ENCODE measurements around the gene STRBP.
"Not testable (repeated sequence)": the region's sequence is repeated elsewhere in the genome, so short reads cannot be mapped to it uniquely, and the experiment has no call there.

DNA sequence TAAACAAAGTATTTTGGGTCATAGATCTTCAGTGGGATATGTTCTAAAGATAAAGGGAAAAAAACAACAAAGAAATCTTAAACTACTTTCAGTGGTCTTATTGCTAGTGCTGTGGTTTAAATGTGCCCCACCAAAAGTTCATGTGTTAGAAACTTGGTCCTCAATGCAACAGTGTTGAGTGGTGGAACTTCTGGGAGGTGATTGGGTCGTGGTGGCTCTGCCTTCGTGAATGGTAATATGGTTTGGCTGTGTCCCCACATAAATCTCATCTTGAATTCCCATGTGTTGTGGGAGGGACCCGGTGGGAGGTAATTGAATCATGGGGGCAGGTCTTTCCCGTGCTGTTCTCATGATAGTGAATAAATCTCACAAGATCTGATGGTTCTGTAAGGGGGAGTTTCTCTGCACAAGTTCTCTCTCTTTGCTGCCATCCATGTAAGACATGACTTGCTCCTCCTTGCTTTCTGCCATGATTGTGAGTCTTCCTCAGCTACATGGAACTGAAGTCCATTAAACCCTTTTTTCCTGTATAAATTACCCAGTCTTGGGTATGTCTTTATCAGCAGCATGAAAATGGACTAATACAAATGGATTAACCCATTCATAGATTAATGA is 10.6 kb upstream of the STRBP start:
- TF ChIP-seq, protein P1, sequence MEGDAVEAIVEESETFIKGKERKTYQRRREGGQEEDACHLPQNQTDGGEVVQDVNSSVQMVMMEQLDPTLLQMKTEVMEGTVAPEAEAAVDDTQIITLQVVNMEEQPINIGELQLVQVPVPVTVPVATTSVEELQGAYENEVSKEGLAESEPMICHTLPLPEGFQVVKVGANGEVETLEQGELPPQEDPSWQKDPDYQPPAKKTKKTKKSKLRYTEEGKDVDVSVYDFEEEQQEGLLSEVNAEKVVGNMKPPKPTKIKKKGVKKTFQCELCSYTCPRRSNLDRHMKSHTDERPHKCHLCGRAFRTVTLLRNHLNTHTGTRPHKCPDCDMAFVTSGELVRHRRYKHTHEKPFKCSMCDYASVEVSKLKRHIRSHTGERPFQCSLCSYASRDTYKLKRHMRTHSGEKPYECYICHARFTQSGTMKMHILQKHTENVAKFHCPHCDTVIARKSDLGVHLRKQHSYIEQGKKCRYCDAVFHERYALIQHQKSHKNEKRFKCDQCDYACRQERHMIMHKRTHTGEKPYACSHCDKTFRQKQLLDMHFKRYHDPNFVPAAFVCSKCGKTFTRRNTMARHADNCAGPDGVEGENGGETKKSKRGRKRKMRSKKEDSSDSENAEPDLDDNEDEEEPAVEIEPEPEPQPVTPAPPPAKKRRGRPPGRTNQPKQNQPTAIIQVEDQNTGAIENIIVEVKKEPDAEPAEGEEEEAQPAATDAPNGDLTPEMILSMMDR (IDR thresholded peaks at IDR 0.05; ENCODE audit: insufficient read depth, low read length) = not testable (repeated sequence)
- TF ChIP-seq, protein P2, sequence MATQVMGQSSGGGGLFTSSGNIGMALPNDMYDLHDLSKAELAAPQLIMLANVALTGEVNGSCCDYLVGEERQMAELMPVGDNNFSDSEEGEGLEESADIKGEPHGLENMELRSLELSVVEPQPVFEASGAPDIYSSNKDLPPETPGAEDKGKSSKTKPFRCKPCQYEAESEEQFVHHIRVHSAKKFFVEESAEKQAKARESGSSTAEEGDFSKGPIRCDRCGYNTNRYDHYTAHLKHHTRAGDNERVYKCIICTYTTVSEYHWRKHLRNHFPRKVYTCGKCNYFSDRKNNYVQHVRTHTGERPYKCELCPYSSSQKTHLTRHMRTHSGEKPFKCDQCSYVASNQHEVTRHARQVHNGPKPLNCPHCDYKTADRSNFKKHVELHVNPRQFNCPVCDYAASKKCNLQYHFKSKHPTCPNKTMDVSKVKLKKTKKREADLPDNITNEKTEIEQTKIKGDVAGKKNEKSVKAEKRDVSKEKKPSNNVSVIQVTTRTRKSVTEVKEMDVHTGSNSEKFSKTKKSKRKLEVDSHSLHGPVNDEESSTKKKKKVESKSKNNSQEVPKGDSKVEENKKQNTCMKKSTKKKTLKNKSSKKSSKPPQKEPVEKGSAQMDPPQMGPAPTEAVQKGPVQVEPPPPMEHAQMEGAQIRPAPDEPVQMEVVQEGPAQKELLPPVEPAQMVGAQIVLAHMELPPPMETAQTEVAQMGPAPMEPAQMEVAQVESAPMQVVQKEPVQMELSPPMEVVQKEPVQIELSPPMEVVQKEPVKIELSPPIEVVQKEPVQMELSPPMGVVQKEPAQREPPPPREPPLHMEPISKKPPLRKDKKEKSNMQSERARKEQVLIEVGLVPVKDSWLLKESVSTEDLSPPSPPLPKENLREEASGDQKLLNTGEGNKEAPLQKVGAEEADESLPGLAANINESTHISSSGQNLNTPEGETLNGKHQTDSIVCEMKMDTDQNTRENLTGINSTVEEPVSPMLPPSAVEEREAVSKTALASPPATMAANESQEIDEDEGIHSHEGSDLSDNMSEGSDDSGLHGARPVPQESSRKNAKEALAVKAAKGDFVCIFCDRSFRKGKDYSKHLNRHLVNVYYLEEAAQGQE (IDR thresholded peaks at IDR 0.05; ENCODE audit: insufficient replicate concordance, low read depth) = not testable (repeated sequence)
- TF ChIP-seq POLR2AphosphoS5 (IDR thresholded peaks at IDR 0.05; ENCODE audit: low read depth) = not testable (repeated sequence)

Data from HL-60 (cell line).